BJ (cell line): ENCODE data around the gene NCAPD3. TPM values are rescaled to one million over a fixed set of nuclear protein-coding genes. Genes with fewer than 3 reads are reported as not detected.

Experiments used
- CTCF ChIA-PET: fragments of 350-600 bp; formaldehyde crosslinking; extraction: SDS; loops from one replicate; lab custom pipeline; 2021; ENCODE audit warnings: antibody characterized with exemption, inconsistent platforms; lab: Yijun Ruan, JAX
- POLR2A ChIA-PET: fragments of 300-600 bp; sonication (Branson Sonifier 250); formaldehyde crosslinking; extraction: SDS; loops from one replicate; lab custom pipeline; 2021; ENCODE audit warnings: antibody characterized with exemption; lab: Charles Lee
- DNase-seq: peaks from one replicate; pipeline ENCODE4 v3.0.0-alpha.2; 2011; ENCODE audit warnings: low read depth
- H3K27me3 ChIP-seq: 2 replicates; pipeline ENCODE4 v1.6.0; 2011; ENCODE audit warnings: low read length; ENCODE audit not compliant: control insufficient read depth, insufficient read depth
- H3K36me3 ChIP-seq: 2 replicates; pipeline ENCODE4 v1.5.1; 2011; ENCODE audit warnings: low read length; ENCODE audit not compliant: control insufficient read depth, insufficient read depth
- H3K4me3 ChIP-seq: 2 replicates; pipeline ENCODE4 v1.5.1; 2011; ENCODE audit warnings: low read depth, mild to moderate bottlenecking, control low read depth, low read length
- CTCF ChIP-seq: IDR thresholded peaks from 2 replicates; pipeline ENCODE4 v1.5.1; 2011; ENCODE audit warnings: low read depth, mild to moderate bottlenecking, control low read depth, inconsistent platforms, low read length, moderate library complexity; ENCODE audit not compliant: insufficient read depth
- polyA plus RNA-seq: library from polyadenylated mRNA; depleted of rRNA; stranded (reverse); fragments of >200 nt; gene quantifications from 2 replicates; pipeline ENCODE4 v1.2.3, GENCODE V29; 2011

Gene NCAPD3
- polyA plus RNA-seq, 1 experiment = 18.1 TPM

- ChIA-PET CTCF (no interaction called here), POLR2A (no interaction called here)
- no peaks in the 10 kb centered on the region for H3K27me3 ChIP-seq
- DNase-seq = no peak
- H3K4me3 ChIP-seq = no peak overlapping the region
- H3K36me3 ChIP-seq = peaks cover 3% of the 10 kb centered on the region
- no peak for TF ChIP-seq CTCF
These were observed 8.3 kb upstream of the NCAPD3 start for GRCh38 chr11:134231958-134232659.

- Histone ChIP-seq H3K4me3 (no peak overlapping the region), H3K27me3 (no peaks in the 10 kb centered on the region), H3K36me3 (peaks cover 3% of the 10 kb centered on the region)
- no peak for TF ChIP-seq CTCF
- ChIA-PET POLR2A (no interaction called here), CTCF (interaction anchor here (1.2 to 1.9 kb wide), 2 partner anchors 22 to 24 kb away, joined by 4 read pairs; no protein-coding TSS in a partner anchor)
- DNase-seq = no peak
These were observed 6.6 kb upstream of the NCAPD3 start for GRCh38 chr11:134230339-134230738.

GRCh38 chr11:134229126-134229790, 5.5 kb upstream of the NCAPD3 start:
- Histone ChIP-seq H3K36me3 (no peaks in the 10 kb centered on the region; the same call in 1 of the 2 replicates), H3K4me3 (no peak overlapping the region), H3K27me3 (no peaks in the 10 kb centered on the region)
- TF ChIP-seq CTCF = no peak
- no peak for DNase-seq
- CTCF ChIA-PET = interaction anchor here (1.2 to 1.9 kb wide), 3 partner anchors 15 to 23 kb away, joined by 4 to 8 read pairs (median 4); no protein-coding TSS in a partner anchor
- POLR2A ChIA-PET = interaction anchor here (0.6 to 0.7 kb wide), 2 partner anchors 181 to 1577 kb away, joined by 3 to 4 read pairs; no protein-coding TSS in a partner anchor

DNA sequence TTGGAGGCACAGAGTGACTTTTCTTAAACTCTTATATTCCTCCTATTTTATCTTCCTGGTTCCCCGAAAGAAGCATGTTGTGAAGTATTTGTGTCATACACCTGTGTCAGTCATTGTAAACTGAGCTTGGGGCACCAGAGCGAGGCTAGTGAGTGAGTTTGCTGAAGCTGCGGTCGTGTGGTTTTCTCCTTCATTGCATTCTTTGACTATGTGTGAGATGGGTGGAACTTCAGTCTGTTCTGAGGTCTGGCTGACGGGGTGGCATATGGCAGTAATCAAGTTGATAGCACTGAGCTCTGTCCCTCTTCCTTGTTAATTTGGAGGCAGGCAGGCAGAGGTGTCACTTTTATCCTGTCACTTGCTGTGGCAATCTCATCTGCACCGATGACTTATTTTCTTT, 4.9 kb upstream of the NCAPD3 start:
- no peak for TF ChIP-seq CTCF
- no peaks in the 10 kb centered on the region for H3K27me3 ChIP-seq
- CTCF ChIA-PET = interaction anchor here (1.8 to 1.9 kb wide), 2 partner anchors 16 to 24 kb away, joined by 4 to 8 read pairs; no protein-coding TSS in a partner anchor
- peak; percentile 46 for DNase-seq
- H3K36me3 ChIP-seq = no peaks in the 10 kb centered on the region; the same call in 1 of the 2 replicates
- no peak overlapping the region for H3K4me3 ChIP-seq
- POLR2A ChIA-PET = interaction anchor here (0.6 to 0.7 kb wide), 2 partner anchors 180 to 1576 kb away, joined by 3 to 4 read pairs; no protein-coding TSS in a partner anchor

DNA sequence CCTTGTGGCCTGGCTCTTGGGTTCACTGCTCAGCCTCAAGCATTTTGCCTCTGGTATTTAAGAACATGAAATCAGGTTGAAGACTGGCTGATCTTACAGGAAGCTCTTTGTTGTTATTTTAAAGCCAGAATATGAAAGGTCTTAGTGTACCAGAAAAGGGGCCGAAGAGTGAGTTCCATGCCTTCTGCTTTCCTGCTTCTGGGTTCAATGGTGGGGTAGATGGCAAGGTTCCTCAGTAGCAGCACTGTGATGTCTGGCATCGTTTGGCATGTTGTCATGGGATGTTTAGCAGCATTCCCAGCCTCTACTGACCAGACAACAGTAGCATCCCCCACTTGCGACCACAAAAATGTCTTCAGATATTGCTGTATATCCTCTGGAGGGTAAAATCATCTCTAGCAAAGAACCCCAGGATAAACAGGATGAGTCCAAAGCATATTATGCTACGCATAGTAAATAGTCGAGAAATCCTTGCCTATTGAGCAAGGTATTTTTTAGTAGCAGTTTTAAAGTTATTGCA, 3.1 kb upstream of the NCAPD3 start:
- no peak overlapping the region for H3K4me3 ChIP-seq
- POLR2A ChIA-PET = no interaction called here

More for the DNA sequence above, 3.1 kb upstream of the NCAPD3 start:
- TF ChIP-seq CTCF = no peak
- no peak for DNase-seq
- Histone ChIP-seq H3K36me3 (no peaks in the 10 kb centered on the region; the same call in 1 of the 2 replicates), H3K27me3 (no peaks in the 10 kb centered on the region)
- CTCF ChIA-PET = interaction anchor here (0.9 kb wide), 1 partner anchor 21 kb away, joined by 3 read pairs; no protein-coding TSS in a partner anchor
